Measurements from ENCODE around the gene GANC.

DNA sequence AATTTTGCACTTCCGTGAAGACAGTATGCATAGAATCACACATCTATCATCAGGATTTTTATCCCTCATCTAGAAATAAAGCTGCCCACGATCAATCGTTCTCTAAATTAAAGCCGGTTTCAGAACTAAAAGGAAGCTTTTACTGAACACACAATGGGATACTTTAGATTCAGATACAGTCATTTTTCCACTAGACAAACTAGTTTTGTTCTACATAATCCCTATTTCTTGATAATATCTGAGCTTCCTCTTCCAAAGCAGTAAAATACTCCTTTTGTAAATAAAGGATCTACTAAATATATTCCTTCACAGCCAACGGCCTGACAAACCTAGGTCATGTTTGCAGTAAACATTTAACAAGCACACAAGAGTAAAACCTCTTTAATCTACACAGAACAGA is 2.0 kb upstream of the GANC start:
- TF ChIP-seq, protein P1, sequence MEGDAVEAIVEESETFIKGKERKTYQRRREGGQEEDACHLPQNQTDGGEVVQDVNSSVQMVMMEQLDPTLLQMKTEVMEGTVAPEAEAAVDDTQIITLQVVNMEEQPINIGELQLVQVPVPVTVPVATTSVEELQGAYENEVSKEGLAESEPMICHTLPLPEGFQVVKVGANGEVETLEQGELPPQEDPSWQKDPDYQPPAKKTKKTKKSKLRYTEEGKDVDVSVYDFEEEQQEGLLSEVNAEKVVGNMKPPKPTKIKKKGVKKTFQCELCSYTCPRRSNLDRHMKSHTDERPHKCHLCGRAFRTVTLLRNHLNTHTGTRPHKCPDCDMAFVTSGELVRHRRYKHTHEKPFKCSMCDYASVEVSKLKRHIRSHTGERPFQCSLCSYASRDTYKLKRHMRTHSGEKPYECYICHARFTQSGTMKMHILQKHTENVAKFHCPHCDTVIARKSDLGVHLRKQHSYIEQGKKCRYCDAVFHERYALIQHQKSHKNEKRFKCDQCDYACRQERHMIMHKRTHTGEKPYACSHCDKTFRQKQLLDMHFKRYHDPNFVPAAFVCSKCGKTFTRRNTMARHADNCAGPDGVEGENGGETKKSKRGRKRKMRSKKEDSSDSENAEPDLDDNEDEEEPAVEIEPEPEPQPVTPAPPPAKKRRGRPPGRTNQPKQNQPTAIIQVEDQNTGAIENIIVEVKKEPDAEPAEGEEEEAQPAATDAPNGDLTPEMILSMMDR (IDR thresholded peaks at IDR 0.05): no peak
- TF ChIP-seq POLR2A (IDR thresholded peaks at IDR 0.05): no peak
- no peak for TF ChIP-seq EP300 (IDR thresholded peaks at IDR 0.05)
- TF ChIP-seq POLR2AphosphoS5 (IDR thresholded peaks at IDR 0.05): no peak
